Fibroblast of skin of back (primary cell): Measurements from ENCODE around the gene GSTM3. TPM values are rescaled to one million over a fixed set of nuclear protein-coding genes. Genes with fewer than 3 reads are reported as not detected.

ENCODE experiments used
- DNase-seq: peaks from one replicate; pipeline ENCODE4 v3.0.0-alpha.2; 2013
- polyA plus RNA-seq, 2 experiments: library from polyadenylated mRNA; unstranded; fragments of 120-200 nt; gene quantifications; one replicate each; pipeline ENCODE4 v1.2.1, GENCODE V29; 2013; ENCODE audit not compliant: insufficient read length in 2 of 2

Gene GSTM3
- polyA plus RNA-seq (2013, experiment 1 of 2; ENCODE audit: insufficient read length): 99.1 TPM
- 109 TPM for polyA plus RNA-seq (2013, experiment 2 of 2; ENCODE audit: insufficient read length)

DNA sequence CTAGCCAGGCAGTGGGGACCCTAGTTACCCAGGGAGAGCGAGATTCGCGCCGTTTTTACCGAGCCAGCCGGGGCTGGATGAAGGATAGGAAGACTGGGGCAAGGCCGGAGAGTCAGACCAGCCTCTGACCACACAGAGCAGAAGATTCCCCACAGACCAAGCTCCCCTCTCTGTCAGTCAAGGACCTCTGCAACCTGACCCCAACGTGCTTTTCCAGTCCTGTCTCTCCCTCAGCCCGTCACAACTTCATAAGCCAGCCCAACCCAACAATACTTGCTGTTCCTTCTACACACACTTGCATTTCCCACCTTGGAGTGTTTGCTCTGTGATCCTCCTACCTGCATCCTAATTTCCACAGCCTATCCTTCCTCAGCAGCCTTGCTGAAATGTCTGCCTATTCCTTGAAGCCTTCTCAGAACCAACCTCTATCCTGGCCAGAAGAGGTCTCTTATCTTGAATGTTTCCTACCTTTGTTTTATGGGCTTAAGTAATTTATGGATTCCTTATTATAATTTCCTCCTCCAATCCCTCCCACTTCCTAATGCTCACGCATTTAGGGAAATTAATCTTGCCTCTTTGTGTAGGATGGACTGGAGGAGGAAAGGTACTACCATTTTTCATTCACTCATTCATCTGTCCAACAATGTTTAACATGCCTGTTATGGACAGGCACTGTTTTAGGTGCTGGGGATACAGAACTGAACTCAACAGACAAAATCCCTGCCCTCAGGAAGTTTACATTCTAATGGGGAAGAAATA lies at the start of gene GSTM3:
Gene GSTM3, minus strand, starts transcription at position 424 of the 759 bp plus-strand sequence. CDS start 751 bp downstream, outside the sequence.
- DNase-seq: no peak

DNA sequence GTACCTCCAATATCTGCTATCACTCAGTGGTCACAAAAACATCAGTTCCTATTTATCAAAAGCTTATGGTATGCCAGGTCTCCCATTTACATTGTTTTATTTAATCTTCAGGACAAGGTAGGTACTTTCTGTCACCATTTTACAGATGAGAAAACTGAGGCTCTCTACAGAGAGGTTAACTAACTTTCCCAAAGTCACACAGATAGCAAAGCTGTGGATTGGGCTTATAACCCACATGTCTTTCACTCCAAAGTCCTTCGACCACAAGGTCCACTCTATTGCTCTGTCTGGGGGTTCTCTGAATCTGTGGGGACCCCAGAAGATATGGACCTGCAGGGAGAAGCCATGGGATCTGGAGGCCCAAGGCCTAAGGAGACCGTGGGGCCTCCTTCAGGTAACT lies 49.5 kb upstream of the GSTM3 start:
- DNase-seq: no peak

DNA sequence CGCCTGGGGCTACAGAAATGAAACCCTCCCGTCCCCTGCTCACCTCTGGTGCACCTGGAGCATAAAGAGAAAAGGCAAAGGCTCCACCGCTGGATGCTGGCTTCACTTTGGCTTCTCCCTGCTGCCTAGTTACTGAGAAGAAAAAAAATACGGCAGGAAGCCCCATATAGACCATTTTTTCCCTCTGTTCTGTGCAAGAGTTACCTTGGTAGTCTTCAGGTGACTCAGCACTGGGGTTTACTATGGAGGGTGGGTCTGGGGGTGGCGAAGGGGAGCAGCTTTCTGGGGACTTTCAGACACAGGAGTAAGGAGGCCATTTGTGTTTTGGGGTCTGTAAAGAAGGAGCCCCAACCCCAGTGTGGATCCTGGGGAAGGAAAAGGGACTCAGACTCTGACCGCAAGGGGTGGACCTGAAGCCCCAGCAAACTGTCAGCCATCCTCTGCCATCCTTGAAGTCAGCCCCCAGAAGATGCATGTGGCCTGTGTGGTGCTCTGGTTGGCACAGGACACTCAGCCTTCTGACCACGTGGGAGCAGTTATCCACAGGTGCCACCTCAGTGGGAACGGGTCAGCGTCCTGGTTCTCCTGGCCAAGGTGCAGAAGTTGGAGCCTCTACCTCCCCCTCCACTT lies 48.8 kb upstream of the GSTM3 start:
- DNase-seq: no peak

GRCh38 chr1:109788695-109789521 lies 48.1 kb upstream of the GSTM3 start:
- no peak for DNase-seq

- no peak for DNase-seq
Measured at GRCh38 chr1:109787845-109788601, 47.2 kb upstream of the GSTM3 start.

DNA sequence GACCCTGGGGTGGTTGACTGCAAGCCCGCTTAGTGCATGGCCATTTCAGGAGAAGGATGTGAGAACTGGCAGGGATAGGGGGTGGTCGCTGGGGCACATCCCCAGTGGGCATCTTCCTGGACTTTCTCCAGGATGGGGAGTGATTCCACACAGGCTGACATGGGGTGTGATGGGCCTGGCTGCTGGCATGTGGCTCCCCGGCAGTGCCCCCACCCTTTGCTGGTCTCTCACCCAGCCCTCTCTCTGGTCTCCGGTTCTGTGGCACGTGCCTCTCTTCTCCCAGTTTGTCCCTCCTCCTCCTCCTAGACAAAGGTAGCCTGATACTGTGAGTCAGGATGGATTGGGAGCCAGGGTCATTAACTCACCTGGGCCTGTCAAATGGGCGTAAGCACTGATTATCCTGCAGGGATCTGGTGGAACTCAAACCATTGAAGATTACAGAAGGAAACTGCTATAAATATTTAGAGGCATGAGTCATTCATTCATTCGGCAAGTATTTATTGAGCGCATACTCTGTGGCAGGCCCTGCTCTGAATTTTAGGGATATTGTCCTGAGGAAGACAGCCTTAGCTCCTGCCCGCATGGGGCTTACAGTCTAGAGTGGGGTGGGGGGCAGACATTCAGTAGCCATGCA lies 46.5 kb upstream of the GSTM3 start:
- DNase-seq: peak; percentile 48

GRCh38 chr1:109786531-109787021 lies 45.7 kb upstream of the GSTM3 start:
- no peak for DNase-seq

DNA sequence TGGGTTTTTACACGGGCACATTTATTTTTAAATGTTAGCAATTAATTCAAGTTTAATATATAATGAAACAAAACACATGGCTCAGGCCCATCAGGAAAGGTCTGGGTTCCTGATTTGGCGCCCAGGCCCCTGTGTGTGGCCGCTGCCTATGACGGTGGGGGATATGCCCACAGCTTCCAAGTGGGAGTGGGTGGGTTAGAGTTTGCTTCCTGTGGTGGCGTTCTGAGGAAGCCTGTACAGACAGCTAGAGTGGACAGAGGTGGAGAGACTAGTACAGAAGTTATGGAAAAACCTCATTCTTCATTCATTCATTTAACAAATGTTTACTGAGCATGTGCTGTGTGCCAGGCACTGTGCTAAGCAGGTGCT lies 45.3 kb upstream of the GSTM3 start:
- DNase-seq: no peak

DNA sequence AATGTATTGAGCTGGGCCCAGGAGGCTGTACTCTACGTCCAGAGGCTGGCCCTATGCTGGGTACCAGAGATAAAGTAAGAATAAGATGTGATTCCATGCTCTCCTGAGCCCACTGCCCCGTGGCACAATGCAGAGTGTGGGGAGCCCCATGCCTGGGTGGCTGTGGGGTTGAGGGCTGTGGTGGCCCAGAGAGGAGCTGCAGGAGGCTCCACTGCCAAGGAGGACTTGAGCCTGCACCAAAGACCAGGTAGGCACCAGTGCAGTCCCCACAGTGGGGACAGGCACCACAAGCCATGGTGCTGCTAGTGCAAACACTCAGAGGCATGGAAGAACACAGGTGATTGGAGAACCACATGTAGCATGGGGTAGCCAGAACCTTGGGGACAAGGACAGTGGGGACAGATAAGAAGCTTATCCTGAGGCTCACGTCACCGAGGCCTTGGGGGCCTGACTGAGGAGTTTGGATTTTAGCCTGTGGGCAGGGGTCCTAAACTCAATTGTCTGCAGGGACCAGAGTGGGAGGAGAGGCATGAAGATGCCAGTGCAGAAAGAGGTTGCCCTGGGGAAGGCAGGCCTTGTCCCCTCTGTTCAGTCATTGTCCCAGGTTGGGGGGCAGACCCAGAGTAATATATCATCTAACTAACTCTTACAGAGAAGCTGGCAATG lies 44.7 kb upstream of the GSTM3 start:
- DNase-seq: no peak

DNA sequence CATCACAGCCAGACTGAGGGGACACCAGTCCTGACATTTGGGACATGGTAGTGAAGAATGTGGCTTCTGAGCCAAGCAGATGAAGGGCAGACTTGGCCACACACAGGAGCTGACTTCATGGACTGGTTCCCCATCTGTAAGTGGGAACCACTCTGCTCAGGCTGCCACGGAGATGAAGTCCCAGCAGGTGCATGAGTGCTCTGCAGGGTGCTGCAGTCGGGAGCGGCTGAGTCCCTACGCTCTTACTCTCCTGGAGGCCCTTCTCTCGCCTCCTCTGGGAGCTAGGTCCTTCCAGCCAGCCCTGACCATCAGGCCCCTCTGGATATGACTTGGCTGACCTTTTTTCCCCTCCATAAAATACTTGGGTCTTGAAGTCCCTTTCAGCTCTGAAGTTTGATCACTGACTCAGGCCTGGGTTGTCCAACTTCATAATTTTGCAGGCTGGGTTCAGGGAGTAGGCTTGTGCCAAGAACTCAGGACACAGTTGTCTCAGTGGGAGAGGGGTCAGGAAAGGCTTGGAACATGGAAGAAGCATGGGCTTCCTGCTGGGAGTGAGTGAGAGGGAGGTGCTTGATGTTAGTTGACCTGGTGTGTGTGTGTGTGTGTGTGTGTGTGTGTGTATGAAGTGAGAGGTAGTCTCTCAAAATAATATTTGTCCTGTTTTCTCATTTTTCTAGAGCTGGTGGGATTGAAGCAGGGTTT lies 43.9 kb upstream of the GSTM3 start:
- no peak for DNase-seq

- DNase-seq: peak; percentile 84
Measured at GRCh38 chr1:109783436-109783835, 42.6 kb upstream of the GSTM3 start.

DNA sequence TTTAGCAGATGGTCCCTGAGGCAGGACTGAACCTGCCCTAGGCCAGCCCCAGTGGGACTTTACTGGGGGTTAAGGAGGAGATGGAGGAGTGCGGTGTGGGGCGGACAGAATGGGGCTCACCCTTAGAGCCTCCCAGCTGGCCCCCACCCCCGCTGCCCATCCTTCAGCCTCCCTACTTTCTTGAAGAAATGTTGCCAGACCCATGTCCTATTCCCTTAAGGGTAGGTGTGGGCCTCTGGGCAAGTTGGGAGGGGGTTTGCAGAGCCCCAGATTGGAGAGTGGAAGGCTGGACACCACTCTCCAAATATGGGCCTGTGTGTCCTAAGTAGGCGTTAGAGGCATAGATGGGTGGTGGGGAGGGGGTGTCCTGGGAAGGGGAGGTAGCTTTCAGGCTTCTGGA lies 42.1 kb upstream of the GSTM3 start:
- DNase-seq: no peak

- DNase-seq: peak; percentile 52
Measured at GRCh38 chr1:109782514-109782913, 41.7 kb upstream of the GSTM3 start.

GRCh38 chr1:109781806-109782205 lies 41.0 kb upstream of the GSTM3 start:
- DNase-seq: no peak

- DNase-seq: no peak
Measured at GRCh38 chr1:109780982-109781381, 40.1 kb upstream of the GSTM3 start.

DNA sequence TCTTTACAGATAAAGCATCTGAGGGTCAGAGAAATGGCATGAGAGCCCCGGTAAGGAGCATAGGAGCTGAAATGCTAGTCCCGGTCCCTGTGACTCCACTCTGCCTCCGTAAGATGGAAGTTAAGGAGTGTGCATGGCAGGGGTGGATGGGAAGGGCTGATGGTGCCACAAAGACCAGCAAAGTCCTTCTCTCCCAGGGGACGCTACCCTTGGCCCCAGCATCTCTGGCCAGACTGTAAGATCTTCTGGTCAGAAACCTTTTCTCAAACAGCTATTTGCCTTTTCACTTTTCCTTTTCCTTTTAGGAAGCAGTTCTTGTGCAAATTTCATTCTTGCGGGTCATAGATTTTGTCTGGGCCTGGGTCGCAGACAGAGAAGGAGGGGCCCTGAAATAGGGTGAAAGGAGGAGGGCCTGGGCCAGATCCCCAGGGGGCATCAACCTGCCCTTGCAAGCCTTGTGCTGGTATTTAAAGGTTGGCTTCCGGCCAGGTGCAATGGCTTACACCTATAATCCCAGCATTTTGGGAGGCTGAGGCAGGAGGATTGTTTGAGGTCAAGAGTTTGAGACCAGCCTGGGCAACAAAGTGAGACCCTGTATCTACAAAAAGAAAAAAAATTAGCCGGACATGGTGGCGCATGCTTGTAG lies 37.3 kb upstream of the GSTM3 start:
- no peak for DNase-seq

DNA sequence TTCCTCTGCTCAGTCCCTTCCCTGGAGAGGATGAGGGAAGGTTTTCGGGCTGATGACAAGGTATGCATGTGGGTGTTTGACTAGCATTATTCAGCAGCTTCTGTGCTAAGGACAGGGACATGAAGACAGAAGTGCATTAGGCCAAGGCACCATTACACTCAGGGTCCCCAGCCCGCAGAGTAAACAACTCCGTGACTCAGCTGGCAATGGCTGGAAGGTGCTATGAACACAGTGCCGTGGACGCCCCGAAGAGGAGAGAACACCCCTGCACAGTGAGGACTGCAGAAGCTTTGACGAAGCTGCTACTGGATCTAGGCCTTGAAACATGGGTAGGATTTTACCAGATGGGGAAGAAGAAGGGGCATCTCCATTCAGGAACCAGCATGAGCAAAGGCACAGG lies 36.6 kb upstream of the GSTM3 start:
- no peak for DNase-seq

DNA sequence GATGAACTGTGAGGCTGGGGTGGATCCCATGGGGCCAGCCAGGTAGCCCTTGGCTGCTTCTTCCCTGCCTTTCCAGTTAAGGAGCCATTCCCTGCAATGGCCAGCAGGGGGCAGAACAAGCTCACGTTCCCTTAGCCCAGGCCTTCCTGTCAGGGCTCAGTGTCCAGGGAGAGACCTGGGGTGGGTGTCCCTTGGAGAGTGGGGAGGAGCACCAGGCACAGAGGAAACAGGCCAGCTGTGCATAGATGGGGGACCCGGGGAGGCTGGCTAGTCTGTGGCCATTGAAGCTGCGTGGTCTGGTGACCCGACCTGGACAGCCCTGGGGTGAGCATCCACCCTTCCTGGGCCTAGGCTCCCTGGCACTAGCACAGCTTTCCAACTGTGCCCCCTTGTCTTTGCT lies 36.1 kb upstream of the GSTM3 start:
- peak; percentile 84 for DNase-seq

DNA sequence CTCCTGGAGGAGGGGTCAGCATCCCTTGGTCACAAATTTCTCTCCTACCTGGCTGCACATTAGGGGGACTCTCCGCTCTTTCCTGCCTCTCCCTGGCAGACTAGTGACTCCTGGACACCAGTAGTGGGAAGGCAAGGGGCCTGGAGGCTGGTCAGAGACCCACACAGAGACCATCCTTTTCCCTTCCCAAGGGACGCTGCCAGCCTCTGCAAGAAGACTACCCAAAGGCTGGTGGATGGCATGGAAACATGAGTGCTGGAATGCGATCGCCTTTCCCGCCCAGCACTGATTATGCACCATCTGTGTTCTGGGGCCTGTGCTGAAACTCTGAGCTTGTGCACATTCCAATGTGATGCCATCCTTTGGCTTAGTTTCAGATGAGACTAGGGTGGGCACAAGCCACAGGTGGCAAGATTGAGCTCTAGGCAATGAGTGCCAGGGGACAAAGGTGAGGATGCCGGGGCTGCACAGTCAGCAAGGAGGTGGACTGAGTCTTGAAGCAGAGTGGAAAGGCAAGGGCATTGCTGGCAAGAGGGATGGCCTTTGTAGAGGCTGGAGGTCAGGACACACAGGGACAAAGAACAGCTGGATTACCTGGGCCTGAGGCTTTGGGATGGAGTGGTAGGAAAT lies 35.5 kb upstream of the GSTM3 start:
- DNase-seq: no peak

- DNase-seq: peak; percentile 55
Measured at GRCh38 chr1:109775398-109775797, 34.6 kb upstream of the GSTM3 start.
